ENCODE data around the gene MFN2.

MFN2 gene

DNA sequence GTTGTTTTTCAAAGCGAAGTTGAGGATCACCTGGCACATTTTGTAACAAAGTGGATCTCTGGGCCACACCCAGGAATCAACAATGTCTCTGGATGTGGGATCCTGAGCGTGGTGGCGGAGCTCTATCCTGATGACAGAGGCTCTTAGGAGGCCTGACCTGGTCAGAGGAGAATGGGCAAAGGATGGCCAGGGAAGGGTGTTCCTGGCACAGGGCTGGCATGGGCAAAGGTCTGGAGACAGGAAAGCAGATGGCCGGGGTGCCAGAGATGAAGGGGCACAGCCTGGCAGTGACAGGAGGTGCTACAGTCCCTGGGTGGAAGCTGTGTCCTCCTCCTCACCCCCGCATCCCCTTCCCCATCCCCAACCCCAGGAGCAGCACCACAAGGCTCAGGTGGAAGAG, 20.0 kb upstream of the MFN2 start:
- DNase-seq (ENCODE audit: low read depth, low spot score): no peak

DNA sequence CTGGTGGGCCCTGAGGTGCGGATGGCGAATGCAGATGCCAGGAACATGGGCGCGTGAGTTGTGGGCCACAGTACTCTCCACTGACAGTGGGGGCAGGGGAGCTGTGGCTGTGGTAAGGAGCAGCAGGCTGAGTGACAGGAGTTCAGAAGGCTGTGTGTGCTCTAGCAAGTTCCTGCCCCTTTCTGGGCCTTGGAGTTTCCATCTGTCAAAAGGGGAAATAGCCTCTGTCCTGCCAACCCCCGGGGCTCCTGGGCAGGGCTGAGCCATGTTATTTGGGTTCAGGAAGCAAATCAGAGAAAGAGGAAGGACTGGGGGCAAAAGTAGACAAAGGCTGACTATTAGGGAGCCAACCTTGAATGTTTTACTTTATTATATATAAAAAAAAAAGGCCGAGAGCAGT, 19.5 kb upstream of the MFN2 start:
- no peak for DNase-seq (ENCODE audit: low read depth, low spot score)

DNA sequence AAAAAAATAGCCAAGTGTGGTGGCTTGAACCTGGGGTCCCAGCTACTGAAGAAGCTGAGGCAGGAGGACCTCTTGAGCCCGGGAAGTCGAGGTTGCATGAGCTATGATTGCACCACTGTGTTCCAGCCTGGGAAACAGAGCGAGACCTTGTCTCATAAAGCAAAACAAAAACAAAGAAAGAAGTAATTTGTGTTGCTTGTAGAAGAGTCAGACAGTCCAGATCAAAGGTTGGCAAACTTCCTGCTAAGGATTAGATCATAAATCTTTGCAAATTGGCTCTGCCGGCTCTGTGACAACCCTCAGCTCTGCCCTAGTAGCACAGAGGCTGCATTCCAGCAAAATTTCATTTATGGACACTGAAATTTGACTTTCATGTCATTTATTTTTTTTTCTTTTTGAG, 19.0 kb upstream of the MFN2 start:
- DNase-seq (ENCODE audit: low read depth, low spot score): no peak

DNA sequence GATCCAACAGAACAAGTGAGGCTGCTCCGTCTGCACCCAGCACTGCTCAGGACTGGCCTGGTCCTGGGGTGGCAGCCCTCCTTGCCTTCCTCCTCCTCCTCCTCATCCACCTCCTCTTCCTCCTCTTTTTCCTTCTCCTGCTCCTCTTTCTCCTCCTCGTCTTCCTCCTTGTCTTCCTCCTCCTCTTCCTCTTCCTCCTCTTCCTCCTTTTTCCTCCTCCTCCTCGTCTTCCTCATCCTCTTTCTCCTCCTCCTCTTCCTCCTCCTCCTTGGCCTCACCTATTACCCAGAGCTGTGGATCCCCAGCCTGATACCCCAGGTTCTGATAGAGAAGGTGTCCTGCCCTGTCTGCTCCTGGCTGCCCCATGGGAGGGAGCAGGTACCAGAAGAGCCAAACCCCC, 16.6 kb upstream of the MFN2 start:
- DNase-seq (ENCODE audit: low read depth, low spot score): no peak

GRCh38 chr1:11964656-11965055, 15.6 kb upstream of the MFN2 start:
- DNase-seq (ENCODE audit: low read depth, low spot score): no peak

DNA sequence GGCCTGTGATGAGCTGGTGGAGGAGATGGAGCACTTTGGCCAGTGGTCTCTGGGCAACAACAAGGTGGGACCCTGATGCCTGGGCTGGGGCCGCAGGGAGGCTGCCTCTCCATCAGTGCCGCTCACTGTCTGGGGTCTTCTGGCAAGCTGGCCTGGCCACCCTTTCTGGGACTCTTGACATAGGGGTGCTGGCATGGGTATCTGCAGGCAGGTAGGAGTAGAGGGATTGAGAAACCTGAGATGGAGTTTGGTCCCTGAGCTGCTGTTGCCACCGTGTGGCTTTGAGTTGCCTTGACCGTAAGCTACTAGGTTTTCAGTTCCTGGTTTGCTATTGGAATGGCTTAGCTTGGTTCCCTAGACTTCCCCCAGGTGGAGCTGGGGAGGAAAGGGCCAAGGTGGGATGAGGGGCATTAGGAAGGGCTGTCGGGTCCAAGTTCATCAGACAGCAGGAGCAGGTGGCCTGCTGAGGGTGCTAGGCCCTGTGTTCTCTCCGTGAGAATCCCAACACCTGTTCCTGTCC, 13.2 kb upstream of the MFN2 start:
- DNase-seq (ENCODE audit: low read depth, low spot score): no peak

DNA sequence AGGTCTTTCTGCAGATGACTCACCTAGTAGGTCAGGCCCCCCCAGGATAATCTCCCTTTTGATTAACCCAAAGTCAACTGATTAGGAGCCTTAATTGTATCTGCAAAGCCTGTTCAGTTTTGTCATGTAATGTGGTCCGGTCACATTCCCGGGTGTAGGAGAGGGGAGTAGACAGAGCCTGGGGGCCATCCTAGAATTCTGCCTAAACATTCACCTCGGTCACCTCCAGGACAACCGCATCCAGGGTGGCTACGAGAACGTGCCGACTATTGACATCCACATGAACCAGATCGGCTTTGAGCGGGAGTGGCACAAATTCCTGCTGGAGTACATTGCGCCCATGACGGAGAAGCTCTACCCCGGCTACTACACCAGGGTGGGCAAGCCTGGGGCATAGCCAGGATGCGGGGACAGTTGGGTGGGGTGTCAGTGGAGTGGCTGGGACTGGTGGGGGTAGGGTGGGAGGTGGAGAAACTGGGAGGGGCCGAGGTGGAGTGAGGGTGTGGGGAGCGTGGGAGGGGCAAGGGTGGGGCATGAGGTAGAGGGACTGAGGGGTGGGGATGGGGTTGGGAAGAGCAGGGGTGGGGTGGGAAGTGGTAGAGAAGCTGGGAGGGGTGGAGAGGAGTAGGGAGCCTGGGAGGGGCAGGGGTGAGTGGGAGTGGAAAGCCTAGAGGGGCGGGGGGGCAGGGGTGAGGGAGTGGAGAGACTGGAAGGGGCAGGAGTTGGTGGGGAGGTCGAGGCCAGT, 9.6 kb upstream of the MFN2 start:
- no peak for DNase-seq (ENCODE audit: low read depth, low spot score)

- DNase-seq (ENCODE audit: low read depth, low spot score): no peak
Observed at GRCh38 chr1:11977625-11978024, 2.6 kb upstream of the MFN2 start.

DNA sequence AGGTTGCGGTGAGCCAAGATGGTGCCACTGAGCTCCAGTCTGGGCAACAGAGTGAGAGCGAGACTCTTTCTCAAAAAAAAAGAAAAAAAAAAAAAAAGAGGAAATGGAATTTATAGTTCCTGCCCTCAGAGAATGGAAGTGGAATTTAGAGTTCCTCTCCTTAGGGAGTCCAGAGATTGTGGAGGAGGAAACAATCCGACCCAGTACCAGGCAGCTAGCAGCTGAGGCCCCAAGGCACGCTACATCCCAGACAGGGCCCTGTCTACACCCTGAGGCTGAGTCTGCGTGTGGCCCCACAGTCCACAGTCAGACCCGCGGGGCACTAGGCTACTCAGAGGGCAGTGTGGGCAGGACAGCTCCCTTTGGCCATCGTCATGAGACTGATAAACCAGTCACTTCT, 1.9 kb upstream of the MFN2 start:
- no peak for DNase-seq (ENCODE audit: low read depth, low spot score)

- no peak for DNase-seq (ENCODE audit: low read depth, low spot score)
Observed at GRCh38 chr1:11979028-11979850, 1.0 kb upstream of the MFN2 start.

GRCh38 chr1:11980676-11980972, 380 bp downstream of the MFN2 start:
- no peak for DNase-seq (ENCODE audit: low read depth, low spot score)

GRCh38 chr1:11981378-11982009, 1.2 kb downstream of the MFN2 start:
- no peak for DNase-seq (ENCODE audit: low read depth, low spot score)

DNA sequence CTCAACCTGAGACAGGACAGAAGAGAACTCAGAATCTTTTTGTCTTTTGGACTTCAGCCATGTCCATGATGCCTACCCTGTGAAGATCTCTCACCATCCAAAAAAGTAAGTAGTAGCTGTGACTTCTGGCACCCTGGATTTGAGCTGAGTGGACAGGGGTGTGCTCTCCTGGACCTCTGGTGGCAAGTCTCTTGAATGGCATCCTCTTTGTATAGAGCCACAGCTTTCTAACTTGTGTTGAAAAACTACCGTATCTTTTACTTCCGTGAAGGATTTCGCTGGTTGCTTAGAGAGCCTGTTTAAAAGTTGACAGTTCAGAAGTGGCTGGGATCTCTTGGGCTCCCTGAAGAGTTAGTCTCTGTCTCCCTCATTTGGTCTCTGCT, 1.8 kb downstream of the MFN2 start:
- DNase-seq (ENCODE audit: low read depth, low spot score): no peak

DNA sequence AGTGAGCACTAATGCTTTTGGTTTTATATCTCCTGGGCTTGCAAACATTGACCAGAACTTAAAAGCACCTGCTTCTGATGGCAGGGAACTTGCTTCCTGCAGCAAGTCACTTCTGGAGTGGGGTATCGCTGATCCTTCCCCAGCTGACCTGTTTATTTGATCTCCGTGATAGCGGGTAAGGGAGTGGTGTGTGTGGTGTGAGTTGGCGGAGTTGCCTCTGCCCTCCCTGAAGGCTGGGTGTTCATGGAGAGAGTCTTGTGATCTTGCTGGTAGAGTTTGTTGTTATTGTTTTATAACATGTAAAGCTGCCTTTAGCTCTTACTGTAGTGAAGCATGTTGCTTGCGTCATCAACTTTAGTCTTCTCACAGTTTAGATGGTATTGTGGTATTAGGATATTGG, 3.9 kb downstream of the MFN2 start:
- no peak for DNase-seq (ENCODE audit: low read depth, low spot score)

DNA sequence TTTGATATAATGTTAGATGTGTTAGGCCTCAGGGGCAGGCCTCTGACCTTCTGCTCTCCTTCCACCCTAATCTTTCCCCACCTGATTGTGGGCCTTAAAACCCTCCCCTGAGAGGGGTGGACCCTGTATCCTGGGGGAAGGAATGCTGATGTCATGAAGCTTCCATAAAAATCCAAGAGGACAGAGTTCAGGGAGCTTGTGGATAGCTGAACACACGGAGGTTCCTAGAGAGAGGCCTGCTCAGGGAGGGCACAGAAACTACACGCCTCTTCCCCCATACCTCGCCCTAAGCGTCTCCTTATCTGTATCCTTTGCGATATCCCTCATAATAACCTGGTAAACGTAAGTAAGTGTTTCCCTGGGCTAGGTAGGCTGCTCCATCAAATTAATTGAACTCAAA, 4.3 kb downstream of the MFN2 start:
- DNase-seq (ENCODE audit: low read depth, low spot score): no peak

- DNase-seq (ENCODE audit: low read depth, low spot score): no peak
Observed at GRCh38 chr1:11985171-11985570, 4.9 kb downstream of the MFN2 start.

DNA sequence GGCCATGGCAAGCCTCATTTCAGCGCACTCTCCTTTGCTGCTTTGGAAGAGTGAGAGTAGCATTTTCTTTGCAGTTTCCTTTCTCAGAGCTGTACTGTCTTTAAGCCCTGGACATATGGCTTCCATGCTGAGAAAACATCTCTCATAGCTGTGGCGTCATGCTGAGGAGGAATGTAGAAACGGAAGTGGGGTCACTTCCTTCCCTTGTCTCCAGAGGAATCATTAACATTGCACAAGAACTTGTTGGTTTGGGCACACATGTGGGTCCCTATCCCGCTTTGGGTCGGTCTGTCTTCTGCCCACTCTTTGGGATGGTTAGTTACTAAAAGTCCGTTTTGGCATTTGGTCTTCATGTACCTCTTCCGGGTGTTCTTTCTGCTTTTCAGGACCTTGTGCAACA, 5.6 kb downstream of the MFN2 start:
- DNase-seq (ENCODE audit: low read depth, low spot score): no peak

DNA sequence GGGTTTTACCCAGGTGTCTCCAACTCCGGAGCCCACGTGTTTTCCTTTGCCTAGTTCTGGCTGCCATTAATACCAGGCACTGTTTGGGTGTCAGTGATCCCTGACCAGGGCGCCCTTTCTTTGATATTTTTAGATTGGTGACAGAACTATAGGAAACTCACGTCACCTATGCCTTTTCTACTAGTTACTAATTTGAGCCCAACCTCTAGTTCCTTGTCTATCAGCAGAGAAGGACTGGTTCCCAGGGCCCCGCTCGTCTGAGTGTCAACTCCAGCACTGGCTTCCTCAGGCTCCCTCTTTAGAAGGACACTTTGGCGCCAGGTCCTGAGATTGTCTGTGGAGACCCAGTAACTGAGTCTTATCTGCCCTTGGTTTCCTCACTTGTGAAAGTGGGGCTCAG, 9.4 kb downstream of the MFN2 start:
- no peak for DNase-seq (ENCODE audit: low read depth, low spot score)

GRCh38 chr1:11990303-11991032, 10.2 kb downstream of the MFN2 start:
- DNase-seq (ENCODE audit: low read depth, low spot score): no peak

DNA sequence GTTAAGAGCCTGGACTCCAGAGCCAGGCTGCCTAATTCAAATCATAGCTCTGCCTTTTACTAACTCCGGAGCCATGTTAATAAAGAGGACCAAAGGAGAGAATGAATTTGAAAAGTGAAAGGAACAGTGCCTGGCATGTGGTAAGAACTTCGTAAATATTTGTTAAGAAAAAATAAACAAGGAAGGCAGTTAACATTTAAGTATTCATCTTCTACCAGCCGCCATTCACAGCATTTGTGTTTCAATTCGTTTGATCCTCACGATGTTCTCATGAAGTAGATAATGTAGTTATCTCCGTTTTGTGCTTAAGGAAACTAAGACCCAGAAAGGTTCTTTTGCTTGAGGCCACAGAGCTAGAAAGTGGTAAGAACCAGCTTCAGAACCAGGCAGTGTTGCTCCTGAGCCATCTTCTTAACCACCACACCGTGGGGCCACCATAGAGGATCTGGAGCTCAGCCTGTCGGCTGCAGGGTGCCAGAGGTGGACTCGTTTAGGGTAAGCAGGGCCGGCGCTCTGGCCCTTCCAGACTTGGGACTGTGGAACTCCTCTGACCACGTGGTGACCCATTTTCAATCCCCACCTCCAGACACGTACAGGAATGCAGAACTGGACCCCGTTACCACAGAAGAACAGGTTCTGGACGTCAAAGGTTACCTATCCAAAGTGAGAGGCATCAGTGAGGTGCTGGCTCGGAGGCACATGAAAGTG, 11.9 kb downstream of the MFN2 start:
- no peak for DNase-seq (ENCODE audit: low read depth, low spot score)

- DNase-seq (ENCODE audit: low read depth, low spot score): no peak
Observed at GRCh38 chr1:11997081-11997850, 17.0 kb downstream of the MFN2 start.
